Spleen (tissue), 11 donors: ENCODE data around the gene MSL3B.

ENCODE experiments used
- DNase-seq: peaks from one replicate; pipeline ENCODE4 v3.0.0-alpha.2; 2020
- H3K27ac ChIP-seq, 8 donors: fragments of 200-600 bp; sonication (generic) in 7 of 8; 1 replicate in 4 of 8; 2 replicates in 4 of 8; pipeline versions ENCODE4 v1.5.0 to v1.8.0; 2016 to 2021; ENCODE audit warnings: inconsistent platforms in 4 of 8, mild to moderate bottlenecking in 4 of 8, moderate library complexity in 1 of 8
- H3K27me3 ChIP-seq, 7 donors: fragments of 200-600 bp; sonication (generic) in 6 of 7; replicated peaks in 1 of 7; 1 replicate in 4 of 7; 2 replicates in 3 of 7; pipeline versions ENCODE4 v1.5.0 to v1.8.0; 2016 to 2021; ENCODE audit warnings: inconsistent platforms in 3 of 7, mild to moderate bottlenecking in 1 of 7
- H3K36me3 ChIP-seq, 6 donors: fragments of 200-600 bp; sonication (generic) in 5 of 6; 1 replicate in 4 of 6; 2 replicates in 2 of 6; pipeline versions ENCODE4 v1.5.0 to v1.8.0; 2016 to 2021; ENCODE audit warnings: inconsistent platforms in 2 of 6
- H3K4me1 ChIP-seq, 6 donors: fragments of 200-600 bp; sonication (generic) in 5 of 6; 1 replicate in 3 of 6; 2 replicates in 3 of 6; pipeline versions ENCODE4 v1.5.0 to v1.8.0; 2016 to 2021; ENCODE audit warnings: inconsistent platforms in 3 of 6
- H3K4me3 ChIP-seq, 8 donors: fragments of 200-600 bp; sonication (generic) in 7 of 8; 1 replicate in 4 of 8; 2 replicates in 4 of 8; pipeline versions ENCODE4 v1.5.0 to v1.8.0; 2016 to 2021; ENCODE audit warnings: inconsistent platforms in 4 of 8, mild to moderate bottlenecking in 4 of 8, moderate library complexity in 2 of 8
- H3K9me3 ChIP-seq, 8 donors: fragments of 200-600 bp; sonication (generic) in 7 of 8; 1 replicate in 4 of 8; 2 replicates in 4 of 8; pipeline versions ENCODE4 v1.5.0 to v1.8.0; 2016 to 2021; ENCODE audit warnings: inconsistent platforms in 4 of 8
- POLR2A ChIP-seq, 3 donors: fragments of 450-650 bp; IDR thresholded peaks; one replicate each; pipeline ENCODE4 v1.5.1; 2017; ENCODE audit warnings: antibody characterized with exemption in 3 of 3, mild to moderate bottlenecking in 1 of 3
- POLR2AphosphoS5 ChIP-seq, 3 donors: sonication (generic); formaldehyde crosslinking; IDR thresholded peaks; one replicate each; pipeline ENCODE4 v1.5.1; 2017; ENCODE audit warnings: antibody characterized with exemption in 3 of 3
- WGBS, 5 donors: extraction: QIAGEN DNeasy Blood & Tissue Kit in 3 of 5; methylation state at CpG; one replicate each; pipeline versions ENCODE4 v1.1.5 to v1.1.7; 2013 to 2018; 5-methylcytosine and 5-hydroxymethylcytosine counted together
- intact Hi-C: fragments of 100-400 bp; cut with DNase I; formaldehyde crosslinking; loops from one replicate; pipeline ENCODE4 v1.15.0; 2023; ENCODE audit warnings: low total_unique reads
- TF ChIP-seq, protein P1 (sequence below), 11 experiments: fragments of 200-600 bp in 7 of 11; fragments of 450-650 bp in 4 of 11; sonication (generic) in 4 of 11; IDR thresholded peaks in 8 of 11; conservative IDR thresholded peaks in 3 of 11; 1 replicate in 7 of 11; 2 replicates in 4 of 11; pipeline versions ENCODE4 v1.4.0 to v1.8.0; 2016 to 2021; ENCODE audit warnings: antibody characterized with exemption in 11 of 11, inconsistent platforms in 4 of 11, mild to moderate bottlenecking in 1 of 11
- donor health status: healthy with polysubstance abuse.
- donor health status: DM: no; HTN: no; CAD: no; lungs with moderate emphysema.
- donor health status: DM: no; HTN: no; CAD: no.
- donor health status: Bipolar disorder and iron deficiency.
- donor health status: healthy.
- donor health status: DM: no; HTN: no; CAD: no.
- donor health status: DM: yes; HTN: yes; CAD: no.

MSL3B gene

DNA sequence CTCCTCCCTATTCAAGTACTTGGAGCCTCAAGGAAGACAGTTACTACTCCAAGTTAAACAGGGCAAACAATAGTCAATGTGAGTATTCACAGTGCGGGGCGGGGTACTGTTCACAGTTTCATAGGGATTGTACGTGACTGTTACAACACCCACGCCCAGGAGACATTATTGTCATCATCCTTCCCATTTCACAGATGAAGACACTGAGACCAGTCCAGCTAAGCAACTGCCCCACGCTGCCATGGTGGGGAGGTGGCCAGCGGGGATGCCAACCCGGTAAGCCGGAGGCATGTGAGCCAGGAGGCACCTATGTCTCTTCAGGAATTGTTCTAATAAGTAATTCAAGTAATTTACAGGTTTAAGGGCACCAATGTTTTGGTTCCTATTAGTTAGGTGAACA lies 14.8 kb downstream of the MSL3B start:
- peak overlapping the region in 6 of 8 donors; percentile 58 to 90 (median 80) for H3K4me3 ChIP-seq
- H3K27me3 ChIP-seq: peaks cover 0 to 16% (median 0%) of the 10 kb centered on the region in 7 donors
- no peaks in the 10 kb centered on the region for H3K9me3 ChIP-seq
- TF ChIP-seq POLR2A (IDR thresholded peaks at IDR 0.05) (no peak), POLR2AphosphoS5 (IDR thresholded peaks at IDR 0.05) (no peak)
- TF ChIP-seq, protein P1, sequence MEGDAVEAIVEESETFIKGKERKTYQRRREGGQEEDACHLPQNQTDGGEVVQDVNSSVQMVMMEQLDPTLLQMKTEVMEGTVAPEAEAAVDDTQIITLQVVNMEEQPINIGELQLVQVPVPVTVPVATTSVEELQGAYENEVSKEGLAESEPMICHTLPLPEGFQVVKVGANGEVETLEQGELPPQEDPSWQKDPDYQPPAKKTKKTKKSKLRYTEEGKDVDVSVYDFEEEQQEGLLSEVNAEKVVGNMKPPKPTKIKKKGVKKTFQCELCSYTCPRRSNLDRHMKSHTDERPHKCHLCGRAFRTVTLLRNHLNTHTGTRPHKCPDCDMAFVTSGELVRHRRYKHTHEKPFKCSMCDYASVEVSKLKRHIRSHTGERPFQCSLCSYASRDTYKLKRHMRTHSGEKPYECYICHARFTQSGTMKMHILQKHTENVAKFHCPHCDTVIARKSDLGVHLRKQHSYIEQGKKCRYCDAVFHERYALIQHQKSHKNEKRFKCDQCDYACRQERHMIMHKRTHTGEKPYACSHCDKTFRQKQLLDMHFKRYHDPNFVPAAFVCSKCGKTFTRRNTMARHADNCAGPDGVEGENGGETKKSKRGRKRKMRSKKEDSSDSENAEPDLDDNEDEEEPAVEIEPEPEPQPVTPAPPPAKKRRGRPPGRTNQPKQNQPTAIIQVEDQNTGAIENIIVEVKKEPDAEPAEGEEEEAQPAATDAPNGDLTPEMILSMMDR (IDR thresholded peaks at IDR 0.05 in 8 of 11, conservative IDR thresholded peaks at IDR 0.05 in 3 of 11): no peak
- no peak overlapping the region for H3K27ac ChIP-seq
- no peak for DNase-seq
- 45 to 66% (median 54%) methylated on average over 8 of the region's 8 CpGs for WGBS, 5 donors
- intact Hi-C loops: no loop called here
- peaks cover 8 to 42% (median 29%) of the 10 kb centered on the region in 6 donors for H3K4me1 ChIP-seq
- peaks cover 0 to 26% (median 0%) of the 10 kb centered on the region in 6 donors for H3K36me3 ChIP-seq

DNA sequence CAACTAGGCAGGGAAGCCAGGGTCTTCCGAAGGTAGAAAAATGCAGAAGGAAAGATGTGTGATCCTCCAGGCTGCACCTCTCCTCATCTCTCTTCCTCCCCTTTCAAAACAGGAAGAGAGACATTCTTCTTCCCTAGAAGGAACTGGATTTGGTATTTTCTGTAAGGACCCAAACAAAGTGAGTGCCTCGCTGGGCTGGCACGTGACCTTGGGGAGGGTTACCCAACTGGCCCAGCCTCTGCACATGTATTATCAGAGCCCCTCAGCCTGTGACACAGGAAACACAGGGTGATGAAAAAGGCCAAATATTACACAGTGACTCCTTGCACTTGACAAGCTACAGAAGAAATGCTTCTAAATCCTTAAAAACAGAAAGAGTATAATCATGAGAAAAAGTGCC lies 16.1 kb downstream of the MSL3B start:
- H3K27ac ChIP-seq: no peak overlapping the region
- H3K4me3 ChIP-seq: no peak overlapping the region
- intact Hi-C loops: no loop called here
- TF ChIP-seq POLR2A (IDR thresholded peaks at IDR 0.05): no peak
- no peak for TF ChIP-seq POLR2AphosphoS5 (IDR thresholded peaks at IDR 0.05)
- TF ChIP-seq, protein P1 (IDR thresholded peaks at IDR 0.05 in 8 of 11, conservative IDR thresholded peaks at IDR 0.05 in 3 of 11): no peak
- peaks cover 0 to 39% (median 0%) of the 10 kb centered on the region in 6 donors for H3K36me3 ChIP-seq
- peaks cover 0 to 16% (median 0%) of the 10 kb centered on the region in 7 donors for H3K27me3 ChIP-seq
- H3K4me1 ChIP-seq: peaks cover 8 to 36% (median 27%) of the 10 kb centered on the region in 6 donors
- no peak for DNase-seq
- no peaks in the 10 kb centered on the region for H3K9me3 ChIP-seq
- WGBS, 5 donors: 32 to 70% (median 39%) methylated on average over 3 of the region's 3 CpGs

DNA sequence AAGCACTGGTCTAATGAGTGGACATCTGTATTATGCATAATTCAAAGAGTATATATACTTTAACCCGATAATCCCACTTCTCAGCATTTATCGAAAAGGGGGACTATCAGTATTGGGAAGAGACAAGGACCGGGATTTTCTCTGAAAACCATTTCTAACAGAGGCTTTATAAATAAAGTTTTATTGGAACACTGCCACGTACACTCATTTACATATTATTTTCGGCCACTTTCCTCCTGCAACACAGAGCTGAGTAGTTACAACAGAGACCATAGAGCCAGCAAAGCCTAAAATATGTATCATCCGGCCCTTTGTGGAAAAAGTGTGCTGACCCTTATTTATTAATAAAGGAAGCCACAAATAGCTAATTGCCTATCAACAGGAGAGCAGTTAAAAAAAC lies 17.0 kb downstream of the MSL3B start:
- Histone ChIP-seq H3K36me3 (peaks cover 0 to 48% (median 0%) of the 10 kb centered on the region in 6 donors), H3K4me3 (no peak overlapping the region), H3K9me3 (no peaks in the 10 kb centered on the region), H3K27me3 (peaks cover 0 to 16% (median 0%) of the 10 kb centered on the region in 7 donors), H3K27ac (no peak overlapping the region), H3K4me1 (peaks cover 8 to 36% (median 27%) of the 10 kb centered on the region in 6 donors)
- TF ChIP-seq, protein P1 (IDR thresholded peaks at IDR 0.05 in 8 of 11, conservative IDR thresholded peaks at IDR 0.05 in 3 of 11): no peak
- no peak for TF ChIP-seq POLR2A (IDR thresholded peaks at IDR 0.05)
- no peak for TF ChIP-seq POLR2AphosphoS5 (IDR thresholded peaks at IDR 0.05)
- DNase-seq: no peak
- WGBS, 5 donors: 92 to 97% (median 96%) methylated on average over 6 of the region's 6 CpGs
- intact Hi-C loops: no loop called here

DNA sequence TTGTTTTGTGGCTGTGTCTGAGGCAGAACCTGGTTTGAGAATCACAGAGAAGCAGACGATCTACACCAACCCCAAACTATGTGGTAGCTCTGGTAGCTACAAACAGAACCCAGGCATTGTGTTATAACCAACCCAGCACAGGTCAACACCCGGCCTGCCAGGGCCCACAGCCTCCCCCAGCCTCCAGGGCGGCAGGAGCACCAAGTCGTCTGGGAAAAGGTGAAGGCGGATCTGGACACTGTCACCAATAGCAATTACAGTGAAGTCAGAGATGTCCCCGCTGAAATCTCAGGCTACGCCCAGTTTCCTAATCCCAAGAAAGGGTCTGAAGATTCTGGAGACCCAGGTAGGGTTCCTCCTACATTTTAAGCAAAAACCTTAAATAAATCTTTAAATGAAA lies 17.4 kb downstream of the MSL3B start:
- Histone ChIP-seq H3K4me1 (peaks cover 8 to 36% (median 27%) of the 10 kb centered on the region in 6 donors), H3K9me3 (no peaks in the 10 kb centered on the region), H3K27me3 (peaks cover 0 to 16% (median 0%) of the 10 kb centered on the region in 7 donors), H3K4me3 (no peak overlapping the region), H3K27ac (no peak overlapping the region), H3K36me3 (peaks cover 0 to 52% (median 0%) of the 10 kb centered on the region in 6 donors)
- intact Hi-C loops: no loop called here
- 94 to 97% (median 94%) methylated on average over 7 of the region's 7 CpGs for WGBS, 5 donors
- no peak for TF ChIP-seq POLR2AphosphoS5 (IDR thresholded peaks at IDR 0.05)
- no peak for DNase-seq
